ENCODE results near the gene P2RY13.

P2RY13 gene

DNA sequence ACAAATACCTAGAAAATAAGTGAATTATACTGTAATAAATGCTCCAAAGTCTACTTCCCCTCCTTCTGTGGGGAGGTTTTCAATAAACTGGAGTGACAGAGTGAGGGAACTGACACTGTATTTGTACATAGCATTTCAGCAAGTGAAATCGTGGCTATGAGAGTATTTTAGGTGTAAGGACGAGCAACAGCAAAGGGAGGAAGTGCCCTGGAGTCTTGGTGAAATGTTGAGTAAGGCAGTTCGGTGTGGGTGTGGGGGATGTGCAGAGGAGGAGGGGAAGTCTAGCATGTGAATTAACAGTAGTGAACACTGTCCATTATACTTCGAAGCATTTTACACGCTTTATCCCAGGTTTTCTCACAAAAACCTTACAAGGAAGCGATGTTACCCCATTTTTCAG is 18.1 kb upstream of the P2RY13 start:
- H4K20me1 ChIP-seq (ENCODE audit: insufficient read depth), result no peaks in the 10 kb centered on the region
- H3K4me1 ChIP-seq (ENCODE audit: low read depth, poor library complexity, severe bottlenecking), result peaks cover 6% of the 10 kb centered on the region
- H2AFZ ChIP-seq (ENCODE audit: low read depth), result no peak overlapping the region
- no peak overlapping the region for H3K4me3 ChIP-seq (IDR thresholded peaks at IDR 0.05; ENCODE audit: insufficient read depth, low read depth, low read length)
- no peaks in the 10 kb centered on the region for H3K36me3 ChIP-seq (ENCODE audit: insufficient read depth)
- H3K79me2 ChIP-seq (ENCODE audit: insufficient read depth, low read depth), result no peaks in the 10 kb centered on the region
- TF ChIP-seq, protein P1, sequence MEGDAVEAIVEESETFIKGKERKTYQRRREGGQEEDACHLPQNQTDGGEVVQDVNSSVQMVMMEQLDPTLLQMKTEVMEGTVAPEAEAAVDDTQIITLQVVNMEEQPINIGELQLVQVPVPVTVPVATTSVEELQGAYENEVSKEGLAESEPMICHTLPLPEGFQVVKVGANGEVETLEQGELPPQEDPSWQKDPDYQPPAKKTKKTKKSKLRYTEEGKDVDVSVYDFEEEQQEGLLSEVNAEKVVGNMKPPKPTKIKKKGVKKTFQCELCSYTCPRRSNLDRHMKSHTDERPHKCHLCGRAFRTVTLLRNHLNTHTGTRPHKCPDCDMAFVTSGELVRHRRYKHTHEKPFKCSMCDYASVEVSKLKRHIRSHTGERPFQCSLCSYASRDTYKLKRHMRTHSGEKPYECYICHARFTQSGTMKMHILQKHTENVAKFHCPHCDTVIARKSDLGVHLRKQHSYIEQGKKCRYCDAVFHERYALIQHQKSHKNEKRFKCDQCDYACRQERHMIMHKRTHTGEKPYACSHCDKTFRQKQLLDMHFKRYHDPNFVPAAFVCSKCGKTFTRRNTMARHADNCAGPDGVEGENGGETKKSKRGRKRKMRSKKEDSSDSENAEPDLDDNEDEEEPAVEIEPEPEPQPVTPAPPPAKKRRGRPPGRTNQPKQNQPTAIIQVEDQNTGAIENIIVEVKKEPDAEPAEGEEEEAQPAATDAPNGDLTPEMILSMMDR (conservative IDR thresholded peaks at IDR 0.05; ENCODE audit: low read depth, low read length), result no peak
- no peak overlapping the region for H3K4me2 ChIP-seq
- H3K27me3 ChIP-seq (ENCODE audit: insufficient read depth, low read depth), result no peaks in the 10 kb centered on the region
- H3K9ac ChIP-seq, result no peak overlapping the region
- no peak overlapping the region for H3K27ac ChIP-seq

DNA sequence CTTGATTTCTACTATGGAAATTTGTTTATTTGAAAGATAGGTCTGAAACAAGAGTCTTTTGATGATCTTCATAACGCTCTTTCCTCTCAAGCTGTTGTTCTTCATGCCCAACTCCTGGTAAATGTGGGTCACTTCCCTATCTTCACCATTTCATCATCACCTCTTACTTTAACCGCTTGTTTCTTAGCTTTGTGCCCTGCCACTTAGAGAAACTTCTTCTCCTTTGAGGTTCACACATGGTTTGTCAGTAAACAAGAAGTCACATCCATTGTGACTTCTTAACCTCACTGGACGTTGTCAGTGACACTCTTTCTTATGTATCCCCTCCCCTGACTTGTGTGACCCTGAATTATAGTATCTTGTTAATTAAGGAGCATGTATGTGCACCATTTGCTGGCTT is 16.9 kb upstream of the P2RY13 start:
- no peak overlapping the region for H3K4me2 ChIP-seq
- H3K4me1 ChIP-seq (ENCODE audit: low read depth, poor library complexity, severe bottlenecking), result peaks cover 3% of the 10 kb centered on the region
- no peaks in the 10 kb centered on the region for H3K27me3 ChIP-seq (ENCODE audit: insufficient read depth, low read depth)
- H2AFZ ChIP-seq (ENCODE audit: low read depth), result no peak overlapping the region
- TF ChIP-seq, protein P1 (conservative IDR thresholded peaks at IDR 0.05; ENCODE audit: low read depth, low read length), result no peak
- no peak overlapping the region for H3K27ac ChIP-seq
- no peaks in the 10 kb centered on the region for H3K79me2 ChIP-seq (ENCODE audit: insufficient read depth, low read depth)
- H3K36me3 ChIP-seq (ENCODE audit: insufficient read depth), result no peaks in the 10 kb centered on the region
- H4K20me1 ChIP-seq (ENCODE audit: insufficient read depth), result no peaks in the 10 kb centered on the region
- H3K4me3 ChIP-seq (IDR thresholded peaks at IDR 0.05; ENCODE audit: insufficient read depth, low read depth, low read length), result no peak overlapping the region
- no peak overlapping the region for H3K9ac ChIP-seq

DNA sequence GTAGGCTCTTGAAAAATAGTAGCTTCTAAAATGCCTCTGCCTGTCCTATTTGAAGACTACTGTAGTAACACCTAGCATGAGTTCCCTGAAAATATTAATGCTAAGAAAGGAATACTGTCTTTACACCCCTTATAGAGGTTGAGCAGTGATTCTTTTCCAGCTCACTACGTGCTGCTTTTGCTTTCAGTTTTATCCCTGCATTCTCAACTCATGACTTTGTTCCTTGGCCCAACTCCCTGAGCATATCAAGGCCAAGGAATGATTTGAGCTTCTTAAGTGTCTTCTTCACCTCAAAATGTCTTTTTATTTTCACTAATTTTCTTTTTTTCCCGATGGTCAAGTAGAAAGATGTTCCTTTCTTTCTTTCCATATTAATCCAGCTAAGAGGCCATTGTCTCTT is 16.5 kb upstream of the P2RY13 start:
- no peak overlapping the region for H3K4me2 ChIP-seq

DNA sequence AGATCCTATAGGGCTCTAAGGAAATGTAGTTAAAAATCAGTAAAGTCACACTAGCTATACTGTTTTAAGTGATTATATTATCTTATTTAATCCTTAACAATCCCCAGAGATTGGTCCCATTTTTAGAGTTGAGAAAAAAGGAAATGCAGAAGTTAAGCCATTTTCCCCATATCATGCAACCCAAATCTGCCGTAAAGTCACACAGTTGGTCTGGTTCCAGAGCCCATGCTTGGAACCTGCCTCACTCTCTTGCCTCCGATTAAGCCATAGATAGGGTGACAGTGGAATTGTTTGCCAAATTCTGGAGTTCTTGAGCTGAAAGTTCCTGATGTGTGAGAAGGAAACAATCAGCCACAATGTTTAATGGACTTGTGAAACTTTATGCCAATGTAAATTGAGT is 2.3 kb upstream of the P2RY13 start:
- TF ChIP-seq, protein P1 (conservative IDR thresholded peaks at IDR 0.05; ENCODE audit: low read depth, low read length), result no peak
- Histone ChIP-seq H3K27ac (no peak overlapping the region), H2AFZ (ENCODE audit: low read depth) (no peak overlapping the region)

More for the DNA sequence above, 16.5 kb upstream of the P2RY13 start:
- H3K4me3 ChIP-seq (IDR thresholded peaks at IDR 0.05; ENCODE audit: insufficient read depth, low read depth, low read length), result no peak overlapping the region
- no peak overlapping the region for H2AFZ ChIP-seq (ENCODE audit: low read depth)
- H4K20me1 ChIP-seq (ENCODE audit: insufficient read depth), result no peaks in the 10 kb centered on the region
- H3K27ac ChIP-seq, result no peak overlapping the region
- TF ChIP-seq, protein P1 (conservative IDR thresholded peaks at IDR 0.05; ENCODE audit: low read depth, low read length), result no peak
- H3K36me3 ChIP-seq (ENCODE audit: insufficient read depth), result no peaks in the 10 kb centered on the region
- H3K27me3 ChIP-seq (ENCODE audit: insufficient read depth, low read depth), result no peaks in the 10 kb centered on the region
- no peak overlapping the region for H3K9ac ChIP-seq
- no peaks in the 10 kb centered on the region for H3K4me1 ChIP-seq (ENCODE audit: low read depth, poor library complexity, severe bottlenecking)
- no peaks in the 10 kb centered on the region for H3K79me2 ChIP-seq (ENCODE audit: insufficient read depth, low read depth)

More for the DNA sequence above, 2.3 kb upstream of the P2RY13 start:
- Histone ChIP-seq H3K9ac (no peak overlapping the region), H3K4me1 (ENCODE audit: low read depth, poor library complexity, severe bottlenecking) (no peaks in the 10 kb centered on the region), H3K4me3 (IDR thresholded peaks at IDR 0.05; ENCODE audit: insufficient read depth, low read depth, low read length) (no peak overlapping the region), H3K27me3 (ENCODE audit: insufficient read depth, low read depth) (no peaks in the 10 kb centered on the region), H3K79me2 (ENCODE audit: insufficient read depth, low read depth) (no peaks in the 10 kb centered on the region), H4K20me1 (ENCODE audit: insufficient read depth) (no peaks in the 10 kb centered on the region), H3K36me3 (ENCODE audit: insufficient read depth) (no peaks in the 10 kb centered on the region), H3K4me2 (no peak overlapping the region)

All from KMS-11 (cell line).